ENCODE data around the gene SEPTIN5. TPM values are rescaled to one million over a fixed set of nuclear protein-coding genes. Genes with fewer than 3 reads are reported as not detected.

Gene SEPTIN5
- total and polyA plus RNA-seq, 9 of the 15 experiments (the other 6 are each of a cell fraction or from before 2014, with no cell fraction given), result 0.03 to 195 (median 119) TPM

- no peak for TF ChIP-seq ATF3 (IDR thresholded peaks at IDR 0.05)
- 0 out of 2 replicates have a peak, but pooled peaks have one; percentile 49 for TF ChIP-seq ATF3 (CRISPR knock-in tag; conservative IDR thresholded peaks at IDR 0.05)
- TF ChIP-seq PURB (CRISPR knock-in tag; IDR thresholded peaks at IDR 0.05; ENCODE audit: low read depth), result no peak
- TF ChIP-seq KDM4B (IDR thresholded peaks at IDR 0.05; ENCODE audit: borderline replicate concordance in 2 of 2, low read depth in 1 of 2), result no peak
- no peak for TF ChIP-seq ATF2 (CRISPR knock-in tag; IDR thresholded peaks at IDR 0.05)
Observed at GRCh38 chr22:19716041-19716828, 1.9 kb downstream of the SEPTIN5 start (continued).

- DNase-seq (ENCODE audit: extremely low read depth in 1 of 4, low spot score in 3 of 4) (no peak), FAIRE-seq (no peak), ATAC-seq (no peak)
- intact Hi-C loops (cut with micrococcal nuclease), result loop anchor here (5.0 to 10.0 kb wide), 2 partner anchors 52 to 239 kb away; partner anchors contain the start of genes CDC45 and UFD1
- Histone ChIP-seq H3K27me3 (ENCODE audit: control insufficient read depth in 2 of 2, insufficient read depth in 2 of 2, low read length in 2 of 2) (peaks cover 0 to 10% of the 10 kb centered on the region in 2 experiments; a peak in 3 of 5 replicates), H3K4me2 (ENCODE audit: insufficient read depth, low read length) (no peak overlapping the region), H3K36me3 (ENCODE audit: control insufficient read depth, insufficient read depth, low read length) (peaks cover 25% of the 10 kb centered on the region), H3K4me1 (replicated peaks in 1 of 2; ENCODE audit: control insufficient read depth in 2 of 2, insufficient read depth in 2 of 2, low read length in 2 of 2) (peaks cover 51 to 89% of the 10 kb centered on the region in 2 experiments), H3K9me3 (replicated peaks; ENCODE audit: control insufficient read depth, insufficient read depth, low read depth, low read length) (no peaks in the 10 kb centered on the region), H3K9ac (ENCODE audit: insufficient read depth in 1 of 2, low read depth in 2 of 2, low read length in 2 of 2) (peak overlapping the region in 1 of 2 experiments; percentile 28; a peak in 2 of 4 replicates), H3K27ac (ENCODE audit: extremely low read depth, low read depth, low read length) (no peak overlapping the region), H3K4me3 (no peak overlapping the region), H3K79me2 (ENCODE audit: control insufficient read depth, insufficient read depth, low read length) (peaks cover 36% of the 10 kb centered on the region), H3K9me1 (ENCODE audit: control insufficient read depth, insufficient read depth, low read length) (peaks cover 23% of the 10 kb centered on the region), H4K20me1 (replicated peaks; ENCODE audit: control insufficient read depth, insufficient read depth, low read length) (peaks cover 25% of the 10 kb centered on the region), H2AFZ (ENCODE audit: low read depth, low read length) (no peak overlapping the region)
- in situ Hi-C loops (cut with MboI), result no loop called here
- WGBS (ENCODE audit: insufficient coverage, low coverage, missing lambda C conversion rate), result 84% methylated on average over 1 of the region's 1 CpG
- BruUV-seq (replicated peaks), result no TSS peak
- POLR2A ChIA-PET, result interaction anchor here (0.6 to 1.8 kb wide), 6 partner anchors 13 to 31 kb away, joined by 3 to 8 read pairs (median 4); no protein-coding TSS in a partner anchor
- CTCF ChIA-PET (ENCODE audit: low intra/inter-chr PET ratio), result interaction anchor here (1.6 to 4.5 kb wide), 4 partner anchors 25 to 221 kb away, joined by 5 to 113 read pairs (median 6); no protein-coding TSS in a partner anchor
- TF ChIP-seq CTCFL (IDR thresholded peaks at IDR 0.05; ENCODE audit: borderline replicate concordance, insufficient read depth, low read depth, low read length, poor library complexity, severe bottlenecking), result no peak
- TF ChIP-seq KDM5B (IDR thresholded peaks at IDR 0.05; ENCODE audit: insufficient replicate concordance, low read depth, low read length), result peak; percentile 21
- TF ChIP-seq ZKSCAN1 (IDR thresholded peaks at IDR 0.05; ENCODE audit: low read depth, low read length), result no peak
- 0 out of 4 replicates have a peak, but pooled peaks of 1 of the 2 experiments have one; percentile 1 for TF ChIP-seq SIX5 (IDR thresholded peaks at IDR 0.05; ENCODE audit: borderline replicate concordance in 1 of 2, insufficient read depth in 1 of 2, low read depth in 1 of 2, low read length in 2 of 2)
- peak; percentile 69; the same call in 1 of the 2 replicates for TF ChIP-seq THAP12 (CRISPR knock-in tag; IDR thresholded peaks at IDR 0.05)
Observed at GRCh38 chr22:19716829-19717105, 2.5 kb downstream of the SEPTIN5 start.
